Activated CD8-positive, alpha-beta T cell treated with anti-CD3 and anti-CD28 coated beads for 36 hours (primary cell): ENCODE data around the gene FBXW5. TPM values are rescaled to one million over a fixed set of nuclear protein-coding genes. Genes with fewer than 3 reads are reported as not detected.

ENCODE experiments used
- ATAC-seq: fragments of 200-7000 bp; cut with Tn5 transposase; one replicate; pipeline ENCODE4 v1.10.0; 2021; ENCODE audit warnings: mild to moderate bottlenecking, moderate library complexity
- CTCF ChIA-PET: fragments of 350-600 bp; sonication (Branson Sonifier 250); formaldehyde crosslinking; loops from one replicate; lab custom pipeline; 2021; ENCODE audit warnings: antibody characterized with exemption; lab: Charles Lee
- POLR2A ChIA-PET: fragments of 350-600 bp; sonication (Branson Sonifier 250); formaldehyde crosslinking; loops from one replicate; lab custom pipeline; 2021; ENCODE audit warnings: antibody characterized with exemption; lab: Charles Lee
- DNase-seq: peaks from one replicate; pipeline ENCODE4 v3.0.0-alpha.2; 2020
- H3K27ac Mint-ChIP-seq: one replicate; pipeline ENCODE4 v1.8.0; 2021; ENCODE audit warnings: mild to moderate bottlenecking, mixed read lengths
- H3K27me3 Mint-ChIP-seq: one replicate; pipeline ENCODE4 v1.8.0; 2021; ENCODE audit warnings: mixed read lengths
- H3K36me3 Mint-ChIP-seq: one replicate; pipeline ENCODE4 v1.8.0; 2021; ENCODE audit warnings: low read depth, mixed read lengths
- H3K4me1 Mint-ChIP-seq: one replicate; pipeline ENCODE4 v1.8.0; 2021; ENCODE audit warnings: low read depth, mixed read lengths
- H3K4me3 Mint-ChIP-seq: one replicate; pipeline ENCODE4 v1.8.0; 2021; ENCODE audit warnings: mild to moderate bottlenecking, moderate library complexity, mixed read lengths
- H3K9me3 Mint-ChIP-seq: one replicate; pipeline ENCODE4 v1.8.0; 2021; ENCODE audit warnings: mixed read lengths
- CTCF ChIP-seq: fragments of 200-600 bp; IDR thresholded peaks from one replicate; pipeline ENCODE4 v1.8.0; 2022; ENCODE audit warnings: antibody characterized with exemption, mild to moderate bottlenecking
- intact Hi-C: fragments of 100-400 bp; cut with micrococcal nuclease; formaldehyde crosslinking; loops from one replicate; pipeline ENCODE4 v1.10.0; 2022
- total RNA-seq, 2 experiments: library from RNA; stranded (reverse); gene quantifications; one replicate each; pipeline ENCODE4 v1.2.3, GENCODE V29; 2021

The FBXW5 gene
- total RNA-seq, 2 experiments from 2014 or later: 53.4 to 54.0 TPM

DNA sequence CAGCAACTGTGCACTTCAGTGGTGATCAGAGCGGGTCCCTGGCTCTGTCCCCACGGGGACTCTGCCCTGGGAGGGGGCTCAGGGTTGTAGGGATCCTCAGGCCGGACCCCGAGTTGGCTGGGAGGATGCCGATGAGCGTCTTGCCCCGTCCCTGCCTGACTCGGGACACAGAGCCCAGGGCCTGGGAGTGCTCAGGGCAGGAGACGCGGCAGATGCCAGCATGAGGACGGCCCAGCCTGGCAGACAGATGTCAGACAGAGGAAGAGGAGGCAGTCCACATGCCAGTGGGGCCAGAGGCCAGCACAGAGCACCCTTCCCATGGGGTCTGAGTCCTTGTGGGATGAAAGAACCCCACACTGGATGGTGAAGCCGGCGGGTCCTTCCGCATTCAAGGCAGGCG lies 18.8 kb upstream of the FBXW5 start:
- intact Hi-C loops: no loop called here
- TF ChIP-seq CTCF: no peak
- CTCF ChIA-PET: interaction anchor here (0.9 to 1.3 kb wide), 3 partner anchors 12 to 72 kb away, joined by 3 to 4 read pairs (median 4); no protein-coding TSS in a partner anchor
- H3K4me1 Mint-ChIP-seq: peaks cover 33% of the 10 kb centered on the region
- no peak overlapping the region for H3K4me3 Mint-ChIP-seq
- no peaks in the 10 kb centered on the region for H3K27me3 Mint-ChIP-seq
- ATAC-seq: no peak
- no peaks in the 10 kb centered on the region for H3K36me3 Mint-ChIP-seq
- DNase-seq: no peak
- no peaks in the 10 kb centered on the region for H3K9me3 Mint-ChIP-seq
- POLR2A ChIA-PET: no interaction called here
- H3K27ac Mint-ChIP-seq: peak overlapping the region; percentile 34

DNA sequence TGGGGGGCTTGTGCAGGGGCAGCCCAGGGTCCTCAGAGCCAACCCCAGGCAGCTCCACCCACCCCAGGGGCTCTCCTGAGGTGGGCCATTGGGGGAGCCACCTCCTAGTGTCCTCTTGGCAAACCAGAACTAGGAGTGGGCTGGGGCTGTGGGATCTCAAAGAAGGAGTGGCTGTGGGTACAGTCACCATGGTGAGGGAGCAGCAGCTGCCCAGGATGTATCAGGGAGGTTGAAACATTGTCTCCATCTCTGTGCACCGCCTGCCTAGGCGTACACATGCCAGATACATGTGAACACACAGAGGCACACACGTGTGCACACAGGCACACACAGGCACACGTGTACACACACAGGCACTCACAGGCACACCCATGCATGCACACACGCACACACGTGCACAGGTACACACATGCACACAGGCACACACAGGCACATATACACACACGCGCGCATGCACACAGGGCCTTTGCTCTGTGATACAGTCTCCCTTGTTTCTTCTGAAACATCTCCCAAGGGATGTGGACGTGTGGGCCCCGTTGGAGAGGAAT lies 18.2 kb upstream of the FBXW5 start:
- ChIA-PET CTCF (interaction anchor here (0.9 to 1.3 kb wide), 4 partner anchors 13 to 73 kb away, joined by 3 to 4 read pairs (median 4); no protein-coding TSS in a partner anchor), POLR2A (interaction anchor here (0.9 to 2.4 kb wide), 3 partner anchors 16 to 36 kb away, joined by 3 to 8 read pairs (median 3); partner anchors contain the start of genes C8G and FBXW5)
- no peaks in the 10 kb centered on the region for H3K27me3 Mint-ChIP-seq
- H3K9me3 Mint-ChIP-seq: no peaks in the 10 kb centered on the region
- peak overlapping the region; percentile 34 for H3K27ac Mint-ChIP-seq
- H3K4me1 Mint-ChIP-seq: peaks cover 33% of the 10 kb centered on the region
- ATAC-seq (no peak), DNase-seq (no peak)
- H3K4me3 Mint-ChIP-seq: no peak overlapping the region
- no peaks in the 10 kb centered on the region for H3K36me3 Mint-ChIP-seq
- no peak for TF ChIP-seq CTCF
- intact Hi-C loops: no loop called here

GRCh38 chr9:136962163-136962562 lies 17.6 kb upstream of the FBXW5 start:
- Mint-ChIP-seq H3K27me3 (no peaks in the 10 kb centered on the region), H3K9me3 (no peaks in the 10 kb centered on the region), H3K4me1 (peaks cover 33% of the 10 kb centered on the region), H3K36me3 (no peaks in the 10 kb centered on the region), H3K4me3 (no peak overlapping the region), H3K27ac (no peak overlapping the region)
- CTCF ChIA-PET: interaction anchor here (0.9 to 1.1 kb wide), 2 partner anchors 67 to 73 kb away, joined by 3 to 4 read pairs; no protein-coding TSS in a partner anchor
- no peak for TF ChIP-seq CTCF
- ATAC-seq (no peak), DNase-seq (no peak)
- POLR2A ChIA-PET: interaction anchor here (0.6 to 2.4 kb wide), 4 partner anchors 15 to 39 kb away, joined by 3 to 8 read pairs (median 3); partner anchors contain the start of genes C8G and FBXW5
- intact Hi-C loops: no loop called here

- ATAC-seq (no peak), DNase-seq (no peak)
- Mint-ChIP-seq H3K27me3 (no peaks in the 10 kb centered on the region), H3K36me3 (no peaks in the 10 kb centered on the region), H3K4me3 (no peak overlapping the region), H3K4me1 (peaks cover 32% of the 10 kb centered on the region), H3K9me3 (peaks cover 3% of the 10 kb centered on the region), H3K27ac (no peak overlapping the region)
- intact Hi-C loops: no loop called here
- ChIA-PET POLR2A (interaction anchor here (0.6 to 2.4 kb wide), 2 partner anchors 15 to 39 kb away, joined by 3 to 8 read pairs; no protein-coding TSS in a partner anchor), CTCF (no interaction called here)
- no peak for TF ChIP-seq CTCF
These were observed 16.9 kb upstream of the FBXW5 start for GRCh38 chr9:136961279-136962065.

- no peak for TF ChIP-seq CTCF
- ChIA-PET CTCF (no interaction called here), POLR2A (interaction anchor here (2.4 kb wide), 1 partner anchor 14 kb away, joined by 8 read pairs; no protein-coding TSS in a partner anchor)
- Mint-ChIP-seq H3K27me3 (no peaks in the 10 kb centered on the region), H3K9me3 (peaks cover 4% of the 10 kb centered on the region), H3K36me3 (no peaks in the 10 kb centered on the region), H3K27ac (no peak overlapping the region), H3K4me1 (peaks cover 27% of the 10 kb centered on the region), H3K4me3 (no peak overlapping the region)
- DNase-seq (no peak), ATAC-seq (no peak)
- intact Hi-C loops: no loop called here
These were observed 16.4 kb upstream of the FBXW5 start for GRCh38 chr9:136960938-136961275.
